GM18951 (cell line): ENCODE measurements around the gene RASIP1.

ENCODE experiments used
- POLR2A ChIP-seq: IDR thresholded peaks from 4 replicates; pipeline ENCODE4 v1.6.1; 2011; ENCODE audit warnings: mild to moderate bottlenecking; ENCODE audit not compliant: insufficient read length, insufficient read depth; ENCODE audit errors: extremely low read depth
- in situ Hi-C: fragments of 300-500 bp; cut with MboI; formaldehyde crosslinking; loops from one replicate; pipeline ENCODE4 v1.12.0; 2022; ENCODE audit warnings: low sequenced_read_pairs, mixed read lengths, inconsistent platforms; ENCODE audit not compliant: unreplicated experiment

RASIP1 gene

GRCh38 chr19:48673436-48674100 lies 66.8 kb downstream of the RASIP1 start:
- in situ Hi-C loops: no loop called here
- TF ChIP-seq POLR2A: no peak

GRCh38 chr19:48672994-48673393 lies 67.4 kb downstream of the RASIP1 start, which contains the start of gene NTN5:
Gene NTN5 (minus strand): TSS chr19:48673017. CDS start chr19:48670986, 2,031 bp downstream.
- in situ Hi-C loops: no loop called here
- no peak for TF ChIP-seq POLR2A

- in situ Hi-C loops: no loop called here
- no peak for TF ChIP-seq POLR2A
Measured at GRCh38 chr19:48671446-48671995, 68.9 kb downstream of the RASIP1 start.

GRCh38 chr19:48670699-48671445 lies 69.5 kb downstream of the RASIP1 start:
- in situ Hi-C loops: no loop called here
- no peak for TF ChIP-seq POLR2A
